ENCODE results near the gene CDH20. TPM values are rescaled to one million over a fixed set of nuclear protein-coding genes. Genes with fewer than 3 reads are reported as not detected.

Gene CDH20
- total RNA-seq, 1 experiment from 2014 or later, result not detected

GRCh38 chr18:61414086-61414485, 80.9 kb downstream of the CDH20 start:
- H3K9me3 ChIP-seq (ENCODE audit: low read length), result no peaks in the 10 kb centered on the region
- H3F3A ChIP-seq (ENCODE audit: low read length, unreplicated experiment), result no peaks in the 10 kb centered on the region
- DNase-seq, result no peak
- no peaks in the 10 kb centered on the region for H4K20me1 ChIP-seq (ENCODE audit: low read length)
- intact Hi-C loops (cut with micrococcal nuclease), result no loop called here
- no peak overlapping the region for H2AFZ ChIP-seq (ENCODE audit: low read length)
- ChIA-PET CTCF (no interaction called here), POLR2A (ENCODE audit: unreplicated experiment) (no interaction called here)
- H3K4me1 ChIP-seq (ENCODE audit: insufficient read depth, low read length), result no peaks in the 10 kb centered on the region
- H3K36me3 ChIP-seq (ENCODE audit: low read depth, low read length), result no peaks in the 10 kb centered on the region
- H3K9ac ChIP-seq (ENCODE audit: low read length), result no peak overlapping the region
- no TSS peak for BruUV-seq (replicated peaks)
- TF ChIP-seq EZH2phosphoT487 (IDR thresholded peaks at IDR 0.05; ENCODE audit: borderline replicate concordance, low read length) (no peak), EZH2 (IDR thresholded peaks at IDR 0.05; ENCODE audit: low read length, unreplicated experiment) (no peak)
- no peak for ATAC-seq
- H3K27ac ChIP-seq (ENCODE audit: low read length), result no peak overlapping the region
- no peaks in the 10 kb centered on the region for H3K27me3 ChIP-seq (ENCODE audit: low read length)
- H3K4me3 ChIP-seq (ENCODE audit: low read length), result no peak overlapping the region
- H3K9me2 ChIP-seq (replicated peaks; ENCODE audit: low read length), result no peaks in the 10 kb centered on the region
- no peaks in the 10 kb centered on the region for H3K79me2 ChIP-seq (ENCODE audit: low read length)
- H3K4me2 ChIP-seq (ENCODE audit: low read length), result no peak overlapping the region

GRCh38 chr18:61419763-61420162, 86.5 kb downstream of the CDH20 start:
- Histone ChIP-seq H3K4me3 (ENCODE audit: low read length) (no peak overlapping the region), H3K27ac (ENCODE audit: low read length) (no peak overlapping the region), H3K79me2 (ENCODE audit: low read length) (no peaks in the 10 kb centered on the region), H3F3A (ENCODE audit: low read length, unreplicated experiment) (no peaks in the 10 kb centered on the region), H2AFZ (ENCODE audit: low read length) (no peak overlapping the region), H3K9me3 (ENCODE audit: low read length) (no peaks in the 10 kb centered on the region), H3K36me3 (ENCODE audit: low read depth, low read length) (no peaks in the 10 kb centered on the region), H3K9me2 (replicated peaks; ENCODE audit: low read length) (no peaks in the 10 kb centered on the region), H3K4me2 (ENCODE audit: low read length) (no peak overlapping the region), H4K20me1 (ENCODE audit: low read length) (no peaks in the 10 kb centered on the region), H3K9ac (ENCODE audit: low read length) (no peak overlapping the region), H3K4me1 (ENCODE audit: insufficient read depth, low read length) (no peaks in the 10 kb centered on the region), H3K27me3 (ENCODE audit: low read length) (no peaks in the 10 kb centered on the region)
- ATAC-seq (no peak), DNase-seq (no peak)
- POLR2A ChIA-PET (ENCODE audit: unreplicated experiment), result no interaction called here
- CTCF ChIA-PET, result no interaction called here
- intact Hi-C loops (cut with micrococcal nuclease), result no loop called here
- TF ChIP-seq, protein P1, sequence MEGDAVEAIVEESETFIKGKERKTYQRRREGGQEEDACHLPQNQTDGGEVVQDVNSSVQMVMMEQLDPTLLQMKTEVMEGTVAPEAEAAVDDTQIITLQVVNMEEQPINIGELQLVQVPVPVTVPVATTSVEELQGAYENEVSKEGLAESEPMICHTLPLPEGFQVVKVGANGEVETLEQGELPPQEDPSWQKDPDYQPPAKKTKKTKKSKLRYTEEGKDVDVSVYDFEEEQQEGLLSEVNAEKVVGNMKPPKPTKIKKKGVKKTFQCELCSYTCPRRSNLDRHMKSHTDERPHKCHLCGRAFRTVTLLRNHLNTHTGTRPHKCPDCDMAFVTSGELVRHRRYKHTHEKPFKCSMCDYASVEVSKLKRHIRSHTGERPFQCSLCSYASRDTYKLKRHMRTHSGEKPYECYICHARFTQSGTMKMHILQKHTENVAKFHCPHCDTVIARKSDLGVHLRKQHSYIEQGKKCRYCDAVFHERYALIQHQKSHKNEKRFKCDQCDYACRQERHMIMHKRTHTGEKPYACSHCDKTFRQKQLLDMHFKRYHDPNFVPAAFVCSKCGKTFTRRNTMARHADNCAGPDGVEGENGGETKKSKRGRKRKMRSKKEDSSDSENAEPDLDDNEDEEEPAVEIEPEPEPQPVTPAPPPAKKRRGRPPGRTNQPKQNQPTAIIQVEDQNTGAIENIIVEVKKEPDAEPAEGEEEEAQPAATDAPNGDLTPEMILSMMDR (conservative IDR thresholded peaks at IDR 0.05; ENCODE audit: low read depth, low read length), result no peak
- TF ChIP-seq EZH2phosphoT487 (IDR thresholded peaks at IDR 0.05; ENCODE audit: borderline replicate concordance, low read length), result no peak
- no peak for TF ChIP-seq EZH2 (IDR thresholded peaks at IDR 0.05; ENCODE audit: low read length, unreplicated experiment)
- BruUV-seq (replicated peaks), result no TSS peak

GRCh38 chr18:61420218-61420885, 87.1 kb downstream of the CDH20 start:
- Histone ChIP-seq H3K4me3 (ENCODE audit: low read length) (no peak overlapping the region), H3K4me2 (ENCODE audit: low read length) (no peak overlapping the region), H3K9ac (ENCODE audit: low read length) (no peak overlapping the region), H3K9me3 (ENCODE audit: low read length) (no peaks in the 10 kb centered on the region), H3K36me3 (ENCODE audit: low read depth, low read length) (no peaks in the 10 kb centered on the region), H3F3A (ENCODE audit: low read length, unreplicated experiment) (no peaks in the 10 kb centered on the region), H3K27ac (ENCODE audit: low read length) (no peak overlapping the region), H3K79me2 (ENCODE audit: low read length) (no peaks in the 10 kb centered on the region), H2AFZ (ENCODE audit: low read length) (no peak overlapping the region), H3K4me1 (ENCODE audit: insufficient read depth, low read length) (no peaks in the 10 kb centered on the region), H3K27me3 (ENCODE audit: low read length) (no peaks in the 10 kb centered on the region), H4K20me1 (ENCODE audit: low read length) (no peaks in the 10 kb centered on the region), H3K9me2 (replicated peaks; ENCODE audit: low read length) (no peaks in the 10 kb centered on the region)
- BruUV-seq (replicated peaks), result no TSS peak
- DNase-seq (no peak), ATAC-seq (no peak)
- CTCF ChIA-PET, result no interaction called here
- no peak for TF ChIP-seq EZH2phosphoT487 (IDR thresholded peaks at IDR 0.05; ENCODE audit: borderline replicate concordance, low read length)
- TF ChIP-seq EZH2 (IDR thresholded peaks at IDR 0.05; ENCODE audit: low read length, unreplicated experiment), result no peak
- TF ChIP-seq, protein P1 (conservative IDR thresholded peaks at IDR 0.05; ENCODE audit: low read depth, low read length), result no peak
- intact Hi-C loops (cut with micrococcal nuclease), result no loop called here
- POLR2A ChIA-PET (ENCODE audit: unreplicated experiment), result no interaction called here
